HT-29 (cell line): Measurements from ENCODE around the gene FOXRED1. TPM values are rescaled to one million over a fixed set of nuclear protein-coding genes. Genes with fewer than 3 reads are reported as not detected.
"Not testable (repeated sequence)": the region's sequence is repeated elsewhere in the genome, so short reads cannot be mapped to it uniquely, and the experiment has no call there.

ENCODE experiments used
- DNase-seq: peaks from one replicate; pipeline ENCODE4 v3.0.0-alpha.2; 2015; ENCODE audit warnings: low spot score
- total RNA-seq: library from RNA; depleted of rRNA; stranded (reverse); fragments of >200 nt; shearing (Covaris generic); gene quantifications from 2 replicates; pipeline ENCODE4 v1.2.3, GENCODE V29; 2014

The FOXRED1 gene
- total RNA-seq, 1 experiment from 2014 or later: 38.2 TPM

GRCh38 chr11:126277322-126277721 lies 8.4 kb downstream of the FOXRED1 start:
- no peak for DNase-seq

- DNase-seq: no peak
These were observed 8.8 kb downstream of the FOXRED1 start for GRCh38 chr11:126277780-126278179.

- DNase-seq: no peak
These were observed 10.2 kb downstream of the FOXRED1 start for GRCh38 chr11:126279191-126279590.

GRCh38 chr11:126280595-126280994 lies 11.6 kb downstream of the FOXRED1 start:
- DNase-seq: no peak

GRCh38 chr11:126281245-126281644 lies 12.3 kb downstream of the FOXRED1 start:
- no peak for DNase-seq

GRCh38 chr11:126281666-126282175 lies 12.8 kb downstream of the FOXRED1 start:
- no peak for DNase-seq

- DNase-seq: peak; percentile 57
These were observed 13.4 kb downstream of the FOXRED1 start for GRCh38 chr11:126282361-126282735.

- peak; percentile 71 for DNase-seq
These were observed 14.0 kb downstream of the FOXRED1 start, which contains the start of gene TIRAP for GRCh38 chr11:126282736-126283591. Gene TIRAP, plus strand, starts transcription at chr11:126283093. Its CDS starts 7,802 bp downstream, at chr11:126290895.

- peak; percentile 99 for DNase-seq
These were observed 15.9 kb downstream of the FOXRED1 start for GRCh38 chr11:126284829-126285228.

GRCh38 chr11:126288237-126288636 lies 19.3 kb downstream of the FOXRED1 start:
- DNase-seq: no peak

GRCh38 chr11:126290887-126291286 lies 21.9 kb downstream of the FOXRED1 start:
- DNase-seq: no peak

- DNase-seq: no peak
These were observed 24.8 kb downstream of the FOXRED1 start for GRCh38 chr11:126293726-126294125.

- no peak for DNase-seq
These were observed 28.1 kb downstream of the FOXRED1 start for GRCh38 chr11:126297004-126297403.

- DNase-seq: peak; percentile 96
These were observed 34.9 kb downstream of the FOXRED1 start, which contains the start of gene DCPS for GRCh38 chr11:126303623-126304456. Gene DCPS, plus strand, starts transcription at chr11:126304060. Its CDS starts 21 bp downstream, at chr11:126304081.

GRCh38 chr11:126304457-126305075 lies 35.6 kb downstream of the FOXRED1 start:
- no peak for DNase-seq

GRCh38 chr11:126305699-126306098 lies 36.7 kb downstream of the FOXRED1 start:
- no peak for DNase-seq

GRCh38 chr11:126307706-126308105 lies 38.8 kb downstream of the FOXRED1 start:
- peak; percentile 71 for DNase-seq

- DNase-seq: no peak
These were observed 39.3 kb downstream of the FOXRED1 start for GRCh38 chr11:126308271-126308671.

GRCh38 chr11:126308771-126309170 lies 39.8 kb downstream of the FOXRED1 start:
- not testable (repeated sequence) for DNase-seq

GRCh38 chr11:126310200-126310991 lies 41.4 kb downstream of the FOXRED1 start:
- peak; percentile 96 for DNase-seq

GRCh38 chr11:126310992-126311310 lies 42.0 kb downstream of the FOXRED1 start:
- no peak for DNase-seq
